ENCODE results near the gene CDH18.

Gene CDH18

GRCh38 chr5:19865336-19866089 lies 122.5 kb downstream of the CDH18 start (continued):
- TF ChIP-seq POU6F1 (CRISPR knock-in tag; IDR thresholded peaks at IDR 0.05; ENCODE audit: borderline replicate concordance, low read depth) (no peak), RARB (CRISPR knock-in tag; IDR thresholded peaks at IDR 0.05) (no peak)

GRCh38 chr5:19862711-19863110 lies 125.3 kb downstream of the CDH18 start:
- ATAC-seq = no peak
- TF ChIP-seq ZFP3 (CRISPR knock-in tag; IDR thresholded peaks at IDR 0.05) (no peak), ZC3H10 (CRISPR knock-in tag; IDR thresholded peaks at IDR 0.05) (no peak), ZFP30 (CRISPR knock-in tag; IDR thresholded peaks at IDR 0.05) (no peak), ZNF8 (CRISPR knock-in tag; IDR thresholded peaks at IDR 0.05) (no peak), RARB (CRISPR knock-in tag; IDR thresholded peaks at IDR 0.05) (no peak), PPARA (CRISPR knock-in tag; IDR thresholded peaks at IDR 0.05; ENCODE audit: borderline replicate concordance) (no peak), ZNF565 (CRISPR knock-in tag; conservative IDR thresholded peaks at IDR 0.05; ENCODE audit: low read depth) (no peak), ZNF70 (CRISPR knock-in tag; IDR thresholded peaks at IDR 0.05) (no peak), TSHZ2 (CRISPR knock-in tag; IDR thresholded peaks at IDR 0.05) (no peak), TCF4 (CRISPR knock-in tag; IDR thresholded peaks at IDR 0.05; ENCODE audit: borderline replicate concordance) (no peak)

GRCh38 chr5:19859020-19859419 lies 129.0 kb downstream of the CDH18 start:
- ATAC-seq = no peak
- TF ChIP-seq RARB (CRISPR knock-in tag; IDR thresholded peaks at IDR 0.05) = no peak
- no peak for TF ChIP-seq CSRNP3 (CRISPR knock-in tag; IDR thresholded peaks at IDR 0.05)

GRCh38 chr5:19855931-19856330 lies 132.1 kb downstream of the CDH18 start:
- TF ChIP-seq BACH2 (CRISPR knock-in tag; IDR thresholded peaks at IDR 0.05; ENCODE audit: borderline replicate concordance) (no peak), ZNF70 (CRISPR knock-in tag; IDR thresholded peaks at IDR 0.05) (no peak), TCF4 (CRISPR knock-in tag; IDR thresholded peaks at IDR 0.05; ENCODE audit: borderline replicate concordance) (no peak), CREB5 (CRISPR knock-in tag; IDR thresholded peaks at IDR 0.05; ENCODE audit: low read depth) (no peak), ARNTL (CRISPR knock-in tag; IDR thresholded peaks at IDR 0.05; ENCODE audit: borderline replicate concordance, low read depth) (no peak), GLIS3 (CRISPR knock-in tag; IDR thresholded peaks at IDR 0.05) (no peak), ZNF8 (CRISPR knock-in tag; IDR thresholded peaks at IDR 0.05) (no peak), RARB (CRISPR knock-in tag; IDR thresholded peaks at IDR 0.05) (no peak), ZNF565 (CRISPR knock-in tag; conservative IDR thresholded peaks at IDR 0.05; ENCODE audit: low read depth) (no peak), ISL1 (CRISPR knock-in tag; IDR thresholded peaks at IDR 0.05) (no peak), SNAI2 (CRISPR knock-in tag; IDR thresholded peaks at IDR 0.05) (no peak), ZC3H10 (CRISPR knock-in tag; IDR thresholded peaks at IDR 0.05) (no peak), OSR1 (CRISPR knock-in tag; IDR thresholded peaks at IDR 0.05) (no peak), ESRRG (CRISPR knock-in tag; IDR thresholded peaks at IDR 0.05) (no peak)
- no peak for ATAC-seq

Data from SK-N-SH treated with all-trans-retinoic acid at 6 μM for 48 hours (cell line).